ENCODE data around the gene FRA10AC1.

The FRA10AC1 gene

DNA sequence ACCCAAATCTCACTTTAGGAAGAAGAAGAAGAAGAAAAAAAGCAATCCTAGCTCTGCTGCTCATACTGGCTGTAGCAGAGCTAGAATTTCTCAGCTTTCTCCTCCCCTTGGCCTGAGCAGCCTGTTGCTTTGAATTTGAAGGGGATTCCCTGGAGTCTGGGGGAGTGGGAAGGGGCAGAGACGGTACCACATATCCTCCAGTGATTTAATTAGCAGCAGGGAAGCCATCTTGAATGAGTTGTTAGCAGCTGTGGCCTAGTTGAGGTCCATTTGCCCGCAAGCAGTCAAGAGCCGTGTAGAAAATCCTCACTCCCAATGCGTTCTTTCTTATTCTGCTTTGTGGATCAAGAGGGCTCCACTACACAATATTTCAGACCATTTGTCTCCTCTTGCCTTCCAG is 73.5 kb downstream of the FRA10AC1 start:
- TF ChIP-seq, protein P1, sequence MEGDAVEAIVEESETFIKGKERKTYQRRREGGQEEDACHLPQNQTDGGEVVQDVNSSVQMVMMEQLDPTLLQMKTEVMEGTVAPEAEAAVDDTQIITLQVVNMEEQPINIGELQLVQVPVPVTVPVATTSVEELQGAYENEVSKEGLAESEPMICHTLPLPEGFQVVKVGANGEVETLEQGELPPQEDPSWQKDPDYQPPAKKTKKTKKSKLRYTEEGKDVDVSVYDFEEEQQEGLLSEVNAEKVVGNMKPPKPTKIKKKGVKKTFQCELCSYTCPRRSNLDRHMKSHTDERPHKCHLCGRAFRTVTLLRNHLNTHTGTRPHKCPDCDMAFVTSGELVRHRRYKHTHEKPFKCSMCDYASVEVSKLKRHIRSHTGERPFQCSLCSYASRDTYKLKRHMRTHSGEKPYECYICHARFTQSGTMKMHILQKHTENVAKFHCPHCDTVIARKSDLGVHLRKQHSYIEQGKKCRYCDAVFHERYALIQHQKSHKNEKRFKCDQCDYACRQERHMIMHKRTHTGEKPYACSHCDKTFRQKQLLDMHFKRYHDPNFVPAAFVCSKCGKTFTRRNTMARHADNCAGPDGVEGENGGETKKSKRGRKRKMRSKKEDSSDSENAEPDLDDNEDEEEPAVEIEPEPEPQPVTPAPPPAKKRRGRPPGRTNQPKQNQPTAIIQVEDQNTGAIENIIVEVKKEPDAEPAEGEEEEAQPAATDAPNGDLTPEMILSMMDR (IDR thresholded peaks at IDR 0.05; ENCODE audit: control insufficient read depth, extremely low read depth, insufficient read depth), result no peak
- DNase-seq (ENCODE audit: low read depth), result no peak
- no peak overlapping the region for H3K4me3 ChIP-seq (ENCODE audit: low read depth, low read length)

DNA sequence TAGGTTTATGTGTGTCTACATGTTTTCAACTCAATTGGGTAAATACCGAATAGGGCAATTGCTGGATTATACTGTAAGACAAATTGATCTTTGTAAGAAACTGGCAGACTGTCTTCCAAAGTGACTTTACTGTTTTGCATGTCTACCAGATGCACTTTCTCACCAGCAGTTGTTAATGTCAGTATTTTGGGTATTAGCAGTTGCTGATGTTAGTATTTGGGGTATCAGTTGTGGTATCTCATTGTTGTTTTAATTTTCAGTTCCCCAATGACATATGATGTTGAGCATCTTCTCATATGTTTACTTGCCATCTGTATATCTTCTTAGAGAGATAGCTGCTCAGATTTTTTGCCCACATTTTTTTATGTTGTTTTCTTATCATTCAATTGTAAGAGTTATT is 79.5 kb downstream of the FRA10AC1 start:
- TF ChIP-seq, protein P1 (IDR thresholded peaks at IDR 0.05; ENCODE audit: control insufficient read depth, extremely low read depth, insufficient read depth), result no peak

DNA sequence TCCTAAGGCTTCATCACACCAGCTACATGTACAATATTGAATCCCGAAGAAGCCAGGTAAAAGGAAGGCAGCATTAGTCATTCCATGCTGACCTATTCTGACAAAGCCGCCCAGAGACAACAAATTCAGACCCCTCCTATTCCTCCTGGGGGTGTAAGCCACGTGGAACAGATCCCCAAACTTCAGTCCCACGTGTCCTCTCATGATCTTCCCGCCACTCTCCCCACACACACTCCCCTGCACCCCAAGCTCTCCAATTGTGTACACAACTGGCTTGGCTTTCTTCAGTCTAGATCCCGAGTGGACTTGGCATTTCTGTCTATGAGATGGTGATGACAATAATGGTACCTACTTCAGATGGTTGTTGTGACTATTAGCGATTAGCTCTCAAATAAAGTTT is 81.5 kb downstream of the FRA10AC1 start:
- H3K4me3 ChIP-seq (ENCODE audit: low read depth, low read length), result no peak overlapping the region
- TF ChIP-seq, protein P1 (IDR thresholded peaks at IDR 0.05; ENCODE audit: control insufficient read depth, extremely low read depth, insufficient read depth), result no peak
- DNase-seq (ENCODE audit: low read depth), result no peak

More for the DNA sequence above, 79.5 kb downstream of the FRA10AC1 start:
- no peak for DNase-seq (ENCODE audit: low read depth)
- H3K4me3 ChIP-seq (ENCODE audit: low read depth, low read length), result no peak overlapping the region
